ENCODE results near the gene BCAS3. TPM values are rescaled to one million over a fixed set of nuclear protein-coding genes. Genes with fewer than 3 reads are reported as not detected.

BCAS3 gene
- total RNA-seq, 1 donor from 2014 or later = 50.8 TPM

- DNase-seq = no peak
These were observed 708.6 kb downstream of the BCAS3 start for GRCh38 chr17:61386251-61386650.

- DNase-seq = no peak
These were observed 709.4 kb downstream of the BCAS3 start for GRCh38 chr17:61387011-61387410.

- no peak for DNase-seq
These were observed 710.1 kb downstream of the BCAS3 start for GRCh38 chr17:61387511-61388305.

- no peak for DNase-seq
These were observed 711.1 kb downstream of the BCAS3 start for GRCh38 chr17:61388561-61389356.

- DNase-seq = no peak
These were observed 712.2 kb downstream of the BCAS3 start for GRCh38 chr17:61389670-61390478.

- DNase-seq = no peak
These were observed 712.8 kb downstream of the BCAS3 start for GRCh38 chr17:61390479-61390791.

- no peak for DNase-seq
These were observed 714.1 kb downstream of the BCAS3 start for GRCh38 chr17:61391595-61392291.

- no peak for DNase-seq
These were observed 715.0 kb downstream of the BCAS3 start for GRCh38 chr17:61392679-61393078.

GRCh38 chr17:61393550-61393903, 715.9 kb downstream of the BCAS3 start:
- DNase-seq = no peak

GRCh38 chr17:61393904-61394629, 716.4 kb downstream of the BCAS3 start:
- DNase-seq = no peak

- DNase-seq = no peak
These were observed 717.2 kb downstream of the BCAS3 start for GRCh38 chr17:61394630-61395408.

GRCh38 chr17:61395409-61395982, 717.8 kb downstream of the BCAS3 start:
- no peak for DNase-seq

- DNase-seq = no peak
These were observed 718.4 kb downstream of the BCAS3 start for GRCh38 chr17:61395983-61396585.

GRCh38 chr17:61396586-61397085, 719.0 kb downstream of the BCAS3 start:
- DNase-seq = no peak

GRCh38 chr17:61397086-61397842, 719.6 kb downstream of the BCAS3 start:
- no peak for DNase-seq

GRCh38 chr17:61398721-61399130, 721.1 kb downstream of the BCAS3 start:
- no peak for DNase-seq

GRCh38 chr17:61399131-61400065, 721.7 kb downstream of the BCAS3 start, which contains the start of gene TBX2:
TBX2 (plus strand) TSS chr17:61399843; CDS start chr17:61400177, 334 bp downstream.
- DNase-seq = no peak
